ENCODE results near the gene SCAMP2. TPM values are rescaled to one million over a fixed set of nuclear protein-coding genes. Genes with fewer than 3 reads are reported as not detected.

SCAMP2 gene
- total RNA-seq, 4 donors from 2014 or later, result 46.3 to 122 (median 74.3) TPM

DNA sequence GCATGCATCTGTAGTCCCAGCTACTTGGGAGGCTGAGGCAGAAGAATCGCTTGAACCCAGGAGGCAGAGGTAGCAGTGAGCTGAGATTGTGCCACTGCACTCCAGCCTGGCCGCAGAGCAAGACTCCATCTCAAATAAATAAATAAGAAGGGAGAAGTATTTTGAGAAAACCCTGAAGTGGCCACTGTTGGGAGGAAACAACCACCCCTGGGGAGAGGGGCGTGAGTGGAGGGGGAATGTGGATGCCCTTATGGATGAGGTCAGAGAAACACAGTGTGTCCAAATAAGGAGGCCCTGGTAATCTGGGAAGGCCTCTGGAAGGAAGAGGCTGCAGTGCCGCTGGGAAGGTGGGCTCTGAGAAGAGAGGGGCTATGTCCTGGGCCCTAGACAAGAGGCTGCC lies 50.9 kb downstream of the SCAMP2 start:
- Histone ChIP-seq H3K4me3 (no peak overlapping the region), H3K27me3 (peaks cover 6 to 7% (median 7%) of the 10 kb centered on the region in 3 donors), H3K9me3 (no peaks in the 10 kb centered on the region), H3K27ac (no peak overlapping the region), H3K4me1 (peaks cover 0 to 5% of the 10 kb centered on the region in 2 donors), H3K36me3 (no peaks in the 10 kb centered on the region)
- ATAC-seq, result no peak
- intact Hi-C loops (cut with DNase I; ENCODE audit: low total_unique reads), result no loop called here
- no peak for DNase-seq
- no peak for TF ChIP-seq POLR2A (IDR thresholded peaks at IDR 0.05)
- TF ChIP-seq, protein P1, sequence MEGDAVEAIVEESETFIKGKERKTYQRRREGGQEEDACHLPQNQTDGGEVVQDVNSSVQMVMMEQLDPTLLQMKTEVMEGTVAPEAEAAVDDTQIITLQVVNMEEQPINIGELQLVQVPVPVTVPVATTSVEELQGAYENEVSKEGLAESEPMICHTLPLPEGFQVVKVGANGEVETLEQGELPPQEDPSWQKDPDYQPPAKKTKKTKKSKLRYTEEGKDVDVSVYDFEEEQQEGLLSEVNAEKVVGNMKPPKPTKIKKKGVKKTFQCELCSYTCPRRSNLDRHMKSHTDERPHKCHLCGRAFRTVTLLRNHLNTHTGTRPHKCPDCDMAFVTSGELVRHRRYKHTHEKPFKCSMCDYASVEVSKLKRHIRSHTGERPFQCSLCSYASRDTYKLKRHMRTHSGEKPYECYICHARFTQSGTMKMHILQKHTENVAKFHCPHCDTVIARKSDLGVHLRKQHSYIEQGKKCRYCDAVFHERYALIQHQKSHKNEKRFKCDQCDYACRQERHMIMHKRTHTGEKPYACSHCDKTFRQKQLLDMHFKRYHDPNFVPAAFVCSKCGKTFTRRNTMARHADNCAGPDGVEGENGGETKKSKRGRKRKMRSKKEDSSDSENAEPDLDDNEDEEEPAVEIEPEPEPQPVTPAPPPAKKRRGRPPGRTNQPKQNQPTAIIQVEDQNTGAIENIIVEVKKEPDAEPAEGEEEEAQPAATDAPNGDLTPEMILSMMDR (IDR thresholded peaks at IDR 0.05 in 4 of 5, conservative IDR thresholded peaks at IDR 0.05 in 1 of 5), result no peak
- in situ Hi-C loops (cut with MboI; ENCODE audit: low sequenced_read_pairs in 4 of 4), result no loop called here

DNA sequence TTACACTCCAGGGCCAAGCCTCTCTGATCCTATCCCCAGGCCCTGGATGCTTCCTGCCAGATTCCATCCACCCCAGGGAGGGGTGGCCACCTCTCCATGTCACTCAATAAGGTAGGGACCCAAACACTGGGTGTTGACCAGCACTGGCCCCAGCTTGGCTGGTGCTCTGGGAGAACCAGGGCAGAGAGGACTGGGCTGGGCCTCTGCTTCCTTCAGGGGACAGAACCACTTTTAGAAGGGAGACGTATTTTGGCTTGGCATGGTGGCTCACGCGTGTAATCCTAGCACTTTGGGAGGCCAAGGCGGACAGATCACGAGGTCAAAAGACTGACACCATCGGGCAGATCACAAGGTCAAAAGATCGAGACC lies 51.4 kb downstream of the SCAMP2 start:
- no peak for TF ChIP-seq POLR2A (IDR thresholded peaks at IDR 0.05)
- TF ChIP-seq, protein P1 (IDR thresholded peaks at IDR 0.05 in 4 of 5, conservative IDR thresholded peaks at IDR 0.05 in 1 of 5), result no peak
- no peak overlapping the region for H3K27ac ChIP-seq
- DNase-seq (no peak), ATAC-seq (no peak)
- H3K36me3 ChIP-seq, result no peaks in the 10 kb centered on the region
- peaks cover 2 to 3% (median 2%) of the 10 kb centered on the region in 3 donors for H3K27me3 ChIP-seq
- in situ Hi-C loops (cut with MboI; ENCODE audit: low sequenced_read_pairs in 4 of 4) (no loop called here), intact Hi-C loops (cut with DNase I; ENCODE audit: low total_unique reads) (no loop called here)
- no peaks in the 10 kb centered on the region for H3K9me3 ChIP-seq
- no peak overlapping the region for H3K4me3 ChIP-seq
- peaks cover 0 to 5% of the 10 kb centered on the region in 2 donors for H3K4me1 ChIP-seq

DNA sequence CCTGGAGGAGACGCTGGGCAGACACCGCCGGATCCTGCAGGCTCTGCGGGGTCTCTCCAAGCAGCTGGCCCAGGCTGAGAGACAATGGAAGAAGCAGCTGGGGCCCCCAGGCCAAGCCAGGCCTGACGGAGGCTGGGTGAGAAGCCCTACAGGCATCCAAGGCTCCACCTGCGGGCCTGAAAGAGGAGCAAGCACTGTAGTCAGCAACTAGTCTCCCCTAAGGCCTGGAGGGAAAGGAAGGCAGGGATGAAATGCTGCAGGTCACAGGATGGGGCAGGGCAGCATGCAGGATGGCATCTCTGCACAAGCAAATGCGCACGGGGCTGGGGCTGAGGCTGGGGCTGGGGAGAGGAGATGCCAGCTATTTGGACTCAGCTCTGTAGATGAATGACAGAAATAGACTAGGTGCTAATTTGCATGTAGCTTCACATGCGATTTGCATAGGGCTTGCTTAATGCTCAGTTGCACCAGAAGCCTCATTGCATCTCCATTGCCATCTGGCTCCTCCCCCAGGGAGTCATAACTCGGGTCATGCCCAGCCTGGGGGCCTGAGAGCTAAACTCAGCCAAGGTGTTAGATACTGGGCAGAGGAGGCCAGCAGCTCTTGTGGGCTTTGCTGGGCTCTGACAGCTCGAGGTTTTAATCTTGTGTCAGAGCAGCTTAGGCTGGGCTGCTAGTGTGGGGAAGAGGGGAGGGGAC lies 51.9 kb downstream of the SCAMP2 start:
- Histone ChIP-seq H3K9me3 (no peaks in the 10 kb centered on the region), H3K36me3 (no peaks in the 10 kb centered on the region), H3K4me3 (no peak overlapping the region), H3K27ac (no peak overlapping the region), H3K4me1 (peaks cover 0 to 5% of the 10 kb centered on the region in 2 donors), H3K27me3 (no peaks in the 10 kb centered on the region)
- DNase-seq, result no peak
- no peak for TF ChIP-seq POLR2A (IDR thresholded peaks at IDR 0.05)
- TF ChIP-seq, protein P1 (IDR thresholded peaks at IDR 0.05 in 4 of 5, conservative IDR thresholded peaks at IDR 0.05 in 1 of 5), result no peak
- intact Hi-C loops (cut with DNase I; ENCODE audit: low total_unique reads), result no loop called here
- ATAC-seq, result no peak
- in situ Hi-C loops (cut with MboI; ENCODE audit: low sequenced_read_pairs in 4 of 4), result no loop called here

DNA sequence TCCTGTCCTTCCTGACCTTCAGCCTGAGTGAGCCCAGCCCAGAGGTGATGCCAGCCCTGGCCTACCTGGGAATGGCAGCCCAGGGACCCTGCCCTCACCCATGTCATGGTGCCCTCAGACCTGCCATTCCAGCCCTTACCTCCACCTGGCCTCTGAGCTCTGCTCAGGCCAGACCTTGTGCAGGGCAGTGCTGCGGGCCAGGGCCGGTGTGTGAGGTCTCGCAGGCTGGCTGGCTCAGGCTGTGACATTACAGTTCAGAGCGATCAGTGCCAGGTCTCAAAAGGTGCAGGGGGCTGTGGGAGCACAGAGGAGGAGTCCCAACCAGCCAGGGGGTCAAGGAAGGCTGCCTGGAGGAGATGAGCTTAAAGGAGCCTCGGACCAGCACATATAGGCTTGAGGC lies 53.1 kb downstream of the SCAMP2 start:
- H3K4me1 ChIP-seq, result peaks cover 2 to 5% of the 10 kb centered on the region in 2 donors
- no peak overlapping the region for H3K4me3 ChIP-seq
- no peak for DNase-seq
- TF ChIP-seq, protein P1 (IDR thresholded peaks at IDR 0.05 in 4 of 5, conservative IDR thresholded peaks at IDR 0.05 in 1 of 5), result no peak
- H3K27ac ChIP-seq, result no peak overlapping the region
- H3K9me3 ChIP-seq, result no peaks in the 10 kb centered on the region
- in situ Hi-C loops (cut with MboI; ENCODE audit: low sequenced_read_pairs in 4 of 4) (no loop called here), intact Hi-C loops (cut with DNase I; ENCODE audit: low total_unique reads) (no loop called here)
- ATAC-seq, result no peak
- no peaks in the 10 kb centered on the region for H3K36me3 ChIP-seq
- H3K27me3 ChIP-seq, result no peaks in the 10 kb centered on the region

DNA sequence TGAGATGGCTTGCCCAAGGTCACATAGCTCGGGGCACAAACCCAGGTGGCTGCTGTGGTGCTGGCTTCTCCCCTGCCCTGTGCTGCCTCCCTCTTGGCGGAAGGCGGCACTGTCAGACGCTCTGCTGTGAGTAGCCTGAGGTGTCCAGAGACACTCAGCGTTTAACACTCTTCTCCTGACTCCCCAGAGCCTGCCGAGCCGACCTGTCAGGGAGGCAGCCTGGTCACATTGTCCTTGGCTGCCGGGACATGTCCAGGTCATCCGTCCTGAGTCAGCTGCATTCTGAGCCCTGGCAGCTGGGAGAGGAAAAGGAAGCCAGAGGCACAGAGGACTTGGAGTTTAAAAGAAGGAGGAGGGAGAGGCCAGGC lies 55.8 kb downstream of the SCAMP2 start:
- in situ Hi-C loops (cut with MboI; ENCODE audit: low sequenced_read_pairs in 4 of 4), result no loop called here
- ATAC-seq (peak; percentile 94 to 95), DNase-seq (peak; percentile 80 to 84)
- no peak for TF ChIP-seq POLR2A (IDR thresholded peaks at IDR 0.05)
- TF ChIP-seq, protein P1 (IDR thresholded peaks at IDR 0.05 in 4 of 5, conservative IDR thresholded peaks at IDR 0.05 in 1 of 5), result peak in 4 of 5 experiments; percentile 8 to 59 (median 52)
- Histone ChIP-seq H3K36me3 (no peaks in the 10 kb centered on the region), H3K27ac (peak overlapping the region; percentile 59 to 82 (median 68)), H3K9me3 (no peaks in the 10 kb centered on the region), H3K4me3 (no peak overlapping the region), H3K4me1 (peaks cover 5 to 6% of the 10 kb centered on the region in 2 donors), H3K27me3 (no peaks in the 10 kb centered on the region)
- intact Hi-C loops (cut with DNase I; ENCODE audit: low total_unique reads), result loop anchor here (1.0 kb wide), 1 partner anchor 84 kb away; no protein-coding TSS in a partner anchor

Data from gastrocnemius medialis (tissue), 4 donors.